H9 (cell line): ENCODE measurements around the gene EFNA3. TPM values are rescaled to one million over a fixed set of nuclear protein-coding genes. Genes with fewer than 3 reads are reported as not detected.

Experiments used
- DNase-seq: peaks from one replicate; pipeline ENCODE4 v3.0.0-alpha.2; 2017
- H2AFZ ChIP-seq: one replicate; pipeline ENCODE4 v1.6.1; 2013; ENCODE audit warnings: mild to moderate bottlenecking, low read length, control low read depth, moderate library complexity
- H2AK5ac ChIP-seq: 2 replicates; pipeline ENCODE4 v1.6.1; 2013; ENCODE audit warnings: low read length, control low read depth, mixed read lengths; ENCODE audit not compliant: insufficient read length
- H2BK120ac ChIP-seq: one replicate; pipeline ENCODE4 v1.6.1; 2013; ENCODE audit warnings: low read depth, mild to moderate bottlenecking, low read length, control low read depth, inconsistent platforms; ENCODE audit not compliant: poor library complexity, severe bottlenecking
- H2BK12ac ChIP-seq: 2 replicates; pipeline ENCODE4 v1.6.1; 2013; ENCODE audit warnings: low read length, control low read depth, mixed read lengths, low read depth; ENCODE audit not compliant: insufficient read length
- H2BK15ac ChIP-seq: 2 replicates; pipeline ENCODE4 v1.6.1; 2013; ENCODE audit warnings: low read depth, low read length, control low read depth
- H2BK20ac ChIP-seq: one replicate; pipeline ENCODE4 v1.6.1; 2013; ENCODE audit warnings: low read depth, mild to moderate bottlenecking, low read length, control low read depth, inconsistent platforms; ENCODE audit not compliant: poor library complexity, severe bottlenecking
- H2BK5ac ChIP-seq: 2 replicates; pipeline ENCODE4 v1.6.1; 2013; ENCODE audit warnings: low read length, control low read depth, mixed read lengths; ENCODE audit not compliant: insufficient read length
- H3K14ac ChIP-seq: 2 replicates; pipeline ENCODE4 v1.6.1; 2013; ENCODE audit warnings: low read length, control low read depth; ENCODE audit not compliant: insufficient read depth
- H3K18ac ChIP-seq: 2 replicates; pipeline ENCODE4 v1.6.1; 2013; ENCODE audit warnings: low read depth, mild to moderate bottlenecking, mixed read lengths, low read length, control low read depth; ENCODE audit not compliant: insufficient read length
- H3K23ac ChIP-seq: 2 replicates; pipeline ENCODE4 v1.6.1; 2013; ENCODE audit warnings: low read length, control low read depth, mixed read lengths, low read depth; ENCODE audit not compliant: insufficient read length
- H3K23me2 ChIP-seq: 2 replicates; pipeline ENCODE4 v1.6.1; 2013; ENCODE audit warnings: low read depth, mild to moderate bottlenecking, mixed read lengths, low read length, control low read depth; ENCODE audit not compliant: insufficient read length, poor library complexity, severe bottlenecking
- H3K27ac ChIP-seq: 2 replicates; pipeline ENCODE4 v1.5.1; 2013; ENCODE audit warnings: low read length, control low read depth, mixed read lengths, low read depth; ENCODE audit not compliant: insufficient read length
- H3K27me3 ChIP-seq: 2 replicates; pipeline ENCODE4 v1.6.1; 2013; ENCODE audit warnings: low read length, control low read depth, inconsistent platforms; ENCODE audit not compliant: insufficient read depth
- H3K4ac ChIP-seq: 2 replicates; pipeline ENCODE4 v1.6.1; 2013; ENCODE audit warnings: low read depth, mild to moderate bottlenecking, control low read depth, inconsistent platforms, low read length, moderate library complexity
- H3K4me1 ChIP-seq: 2 replicates; pipeline ENCODE4 v1.6.1; 2013; ENCODE audit warnings: low read length, control low read depth, inconsistent platforms; ENCODE audit not compliant: insufficient read depth
- H3K4me2 ChIP-seq: 2 replicates; pipeline ENCODE4 v1.6.1; 2013; ENCODE audit warnings: low read length, control low read depth, mixed read lengths; ENCODE audit not compliant: insufficient read length, insufficient read depth
- H3K56ac ChIP-seq: 2 replicates; pipeline ENCODE4 v1.6.1; 2013; ENCODE audit warnings: low read depth, mild to moderate bottlenecking, mixed read lengths, low read length, control low read depth; ENCODE audit not compliant: insufficient read length
- H3K79me1 ChIP-seq: 2 replicates; pipeline ENCODE4 v1.6.1; 2013; ENCODE audit warnings: low read depth, mild to moderate bottlenecking, moderate library complexity, low read length, control low read depth, inconsistent platforms; ENCODE audit not compliant: insufficient read depth, poor library complexity, severe bottlenecking
- H3K79me2 ChIP-seq: 2 replicates; pipeline ENCODE4 v1.6.1; 2013; ENCODE audit warnings: low read length, control low read depth, inconsistent platforms; ENCODE audit not compliant: insufficient read depth
- H3K9ac ChIP-seq: 2 replicates; pipeline ENCODE4 v1.6.1; 2013; ENCODE audit warnings: low read length, control low read depth, mixed read lengths; ENCODE audit not compliant: insufficient read length; ENCODE audit errors: extremely low read depth
- H3K9me3 ChIP-seq: one replicate; pipeline ENCODE4 v1.6.1; 2013; ENCODE audit warnings: low read depth, low read length, inconsistent platforms; ENCODE audit not compliant: control insufficient read depth
- H3T11ph ChIP-seq: one replicate; pipeline ENCODE4 v1.6.1; 2013; ENCODE audit warnings: mild to moderate bottlenecking, low read length, control low read depth, inconsistent platforms
- H4K20me1 ChIP-seq: one replicate; pipeline ENCODE4 v1.6.1; 2013; ENCODE audit not compliant: control insufficient read depth, insufficient read length, insufficient read depth
- H4K5ac ChIP-seq: 2 replicates; pipeline ENCODE4 v1.6.1; 2013; ENCODE audit warnings: low read depth, mild to moderate bottlenecking, mixed read lengths, low read length, control low read depth; ENCODE audit not compliant: insufficient read length
- H4K8ac ChIP-seq: replicated peaks from 2 replicates; pipeline ENCODE4 v1.6.1; 2013; ENCODE audit warnings: low read length, control low read depth, mixed read lengths, low read depth; ENCODE audit not compliant: insufficient read length
- H4K91ac ChIP-seq: 2 replicates; pipeline ENCODE4 v1.6.1; 2013; ENCODE audit warnings: low read depth, mild to moderate bottlenecking, moderate library complexity, mixed read lengths, low read length, control low read depth; ENCODE audit not compliant: insufficient read length
- H3K27ac Mint-ChIP-seq, 3 experiments: 2 replicates in 2 of 3; 3 replicates in 1 of 3; pipeline ENCODE4 v1.8.0; 2020 to 2021; ENCODE audit warnings: mixed read lengths in 3 of 3, mild to moderate bottlenecking in 1 of 3, moderate library complexity in 1 of 3
- H3K27me3 Mint-ChIP-seq: 2 replicates; pipeline ENCODE4 v1.8.0; 2021; ENCODE audit warnings: low read depth, mild to moderate bottlenecking, moderate library complexity, mixed read lengths
- H3K36me3 Mint-ChIP-seq, 3 experiments: 2 replicates in 2 of 3; 3 replicates in 1 of 3; pipeline ENCODE4 v1.8.0; 2020 to 2021; ENCODE audit warnings: low read depth in 3 of 3, mixed read lengths in 3 of 3; ENCODE audit not compliant: insufficient read depth in 1 of 3
- H3K4me1 Mint-ChIP-seq, 2 experiments: 2 replicates each; pipeline ENCODE4 v1.8.0; 2020; ENCODE audit warnings: mixed read lengths in 2 of 2
- H3K4me3 Mint-ChIP-seq, 2 experiments: 2 replicates in 1 of 2; 3 replicates in 1 of 2; pipeline ENCODE4 v1.8.0; 2020 to 2021; ENCODE audit warnings: mild to moderate bottlenecking in 2 of 2, mixed read lengths in 2 of 2, moderate library complexity in 1 of 2
- H3K9me3 Mint-ChIP-seq, 2 experiments: 2 replicates in 1 of 2; 3 replicates in 1 of 2; pipeline ENCODE4 v1.8.0; 2020; ENCODE audit warnings: mild to moderate bottlenecking in 2 of 2, mixed read lengths in 2 of 2, moderate library complexity in 1 of 2
- WGBS: extraction: QIAGEN DNeasy Blood & Tissue Kit; methylation state at CpG from one replicate; pipeline ENCODE4 v1.1.7; 2013; ENCODE audit warnings: missing lambda C conversion rate, low lambda C conversion rate, mixed read lengths; ENCODE audit not compliant: insufficient read length; ENCODE audit errors: extremely low coverage; 5-methylcytosine and 5-hydroxymethylcytosine counted together
- total RNA-seq: library from RNA; stranded (reverse); gene quantifications from 2 replicates; pipeline ENCODE4 v1.2.1, GENCODE V29; 2021
- TF ChIP-seq, protein P1 (sequence below): fragments of 200-600 bp; sonication (generic); conservative IDR thresholded peaks from 3 replicates; pipeline ENCODE4 v1.8.0; 2021; ENCODE audit warnings: antibody characterized with exemption, mild to moderate bottlenecking

Gene EFNA3
- total RNA-seq, 1 experiment from 2014 or later = 3.9 TPM

DNA sequence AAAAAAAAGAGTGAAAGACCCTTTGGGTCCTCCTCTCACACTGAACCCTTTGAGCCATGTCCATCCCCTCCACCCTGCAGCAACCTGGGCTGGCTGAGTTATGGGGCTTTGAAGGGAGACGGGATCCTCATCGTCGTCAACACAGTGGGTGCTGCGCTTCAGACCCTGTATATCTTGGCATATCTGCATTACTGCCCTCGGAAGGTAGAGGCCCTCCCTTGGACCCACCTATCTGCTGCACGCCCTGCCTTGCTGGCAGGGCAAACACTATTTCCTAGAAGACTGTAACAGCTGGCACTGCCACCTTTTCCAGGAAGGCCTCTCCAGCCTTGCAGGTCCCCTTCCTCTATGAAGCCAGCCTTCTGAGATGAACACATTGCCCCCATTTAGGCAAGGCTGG, 58.1 kb downstream of the EFNA3 start:
- Histone ChIP-seq H3T11ph (no peak overlapping the region), H3K4me2 (peak overlapping the region; percentile 97), H3K79me1 (no peaks in the 10 kb centered on the region), H3K79me2 (0 out of 2 replicates have a peak, but pooled peaks cover 3% of the 10 kb centered on the region), H4K8ac (no peak overlapping the region), H3K23ac (no peak overlapping the region), H3K4ac (no peak overlapping the region), H3K23me2 (peaks cover 23% of the 10 kb centered on the region), H2AK5ac (no peak overlapping the region), H2BK15ac (no peak overlapping the region), H4K5ac (no peak overlapping the region), H3K56ac (no peak overlapping the region), H2BK120ac (no peak overlapping the region), H3K9ac (no peak overlapping the region), H2BK20ac (no peak overlapping the region), H3K27ac (no peak overlapping the region), H2BK5ac (no peak overlapping the region), H4K91ac (no peak overlapping the region), H3K18ac (no peak overlapping the region), H3K27me3 (no peaks in the 10 kb centered on the region), H2AFZ (no peak overlapping the region), H4K20me1 (no peaks in the 10 kb centered on the region), H3K4me1 (no peaks in the 10 kb centered on the region), H3K9me3 (no peaks in the 10 kb centered on the region), H3K14ac (no peak overlapping the region), H2BK12ac (no peak overlapping the region)
- TF ChIP-seq, protein P1, sequence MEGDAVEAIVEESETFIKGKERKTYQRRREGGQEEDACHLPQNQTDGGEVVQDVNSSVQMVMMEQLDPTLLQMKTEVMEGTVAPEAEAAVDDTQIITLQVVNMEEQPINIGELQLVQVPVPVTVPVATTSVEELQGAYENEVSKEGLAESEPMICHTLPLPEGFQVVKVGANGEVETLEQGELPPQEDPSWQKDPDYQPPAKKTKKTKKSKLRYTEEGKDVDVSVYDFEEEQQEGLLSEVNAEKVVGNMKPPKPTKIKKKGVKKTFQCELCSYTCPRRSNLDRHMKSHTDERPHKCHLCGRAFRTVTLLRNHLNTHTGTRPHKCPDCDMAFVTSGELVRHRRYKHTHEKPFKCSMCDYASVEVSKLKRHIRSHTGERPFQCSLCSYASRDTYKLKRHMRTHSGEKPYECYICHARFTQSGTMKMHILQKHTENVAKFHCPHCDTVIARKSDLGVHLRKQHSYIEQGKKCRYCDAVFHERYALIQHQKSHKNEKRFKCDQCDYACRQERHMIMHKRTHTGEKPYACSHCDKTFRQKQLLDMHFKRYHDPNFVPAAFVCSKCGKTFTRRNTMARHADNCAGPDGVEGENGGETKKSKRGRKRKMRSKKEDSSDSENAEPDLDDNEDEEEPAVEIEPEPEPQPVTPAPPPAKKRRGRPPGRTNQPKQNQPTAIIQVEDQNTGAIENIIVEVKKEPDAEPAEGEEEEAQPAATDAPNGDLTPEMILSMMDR = no peak
- H3K27ac Mint-ChIP-seq = peak overlapping the region in 1 of 3 experiments; percentile 98; a peak in 1 of 7 replicates
- WGBS = no CpG with 5 or more reads among the region's 6 CpGs
- H3K4me3 Mint-ChIP-seq = peak overlapping the region; percentile 93
- H3K27me3 Mint-ChIP-seq = peaks cover 17% of the 10 kb centered on the region
- H3K9me3 Mint-ChIP-seq = no peaks in the 10 kb centered on the region
- peaks cover 22 to 23% of the 10 kb centered on the region in 2 experiments for H3K4me1 Mint-ChIP-seq
- DNase-seq = no peak
- H3K36me3 Mint-ChIP-seq = peaks cover 16 to 20% (median 20%) of the 10 kb centered on the region in 3 experiments

Other genes starting within 250 kb of the EFNA3 start
- gene KCNN3, start 208.6 kb upstream of the EFNA3 start, total RNA-seq = 0.83 TPM in 2 replicates
- 26.3 and 30.2 TPM in 2 replicates for gene PMVK, start 142.1 kb upstream of the EFNA3 start, total RNA-seq
- gene PBXIP1, start 122.7 kb upstream of the EFNA3 start, total RNA-seq = 21.6 and 22.5 TPM in 2 replicates
- 38.7 and 39.5 TPM in 2 replicates for gene PYGO2, start 117.1 kb upstream of the EFNA3 start, total RNA-seq
- 168 and 173 TPM in 2 replicates for gene SHC1, start 108.1 kb upstream of the EFNA3 start, total RNA-seq
- 279 and 283 TPM in 2 replicates for gene CKS1B, start 104.2 kb upstream of the EFNA3 start, total RNA-seq
- 97.0 and 102 TPM in 2 replicates for gene FLAD1, start 95.5 kb upstream of the EFNA3 start, total RNA-seq
- 1.4 and 2.8 TPM in 2 replicates for gene LENEP, start 85.3 kb upstream of the EFNA3 start, total RNA-seq
- gene ZBTB7B, start 76.0 kb upstream of the EFNA3 start, total RNA-seq = 33.5 and 38.3 TPM in 2 replicates
- 0.35 and 0.44 TPM in 2 replicates for gene DCST2, start 45.1 kb upstream of the EFNA3 start, total RNA-seq
- not detected in 2 replicates for gene DCST1, start 45.0 kb upstream of the EFNA3 start, total RNA-seq
- 29.6 and 30.6 TPM in 2 replicates for gene ADAM15, start 27.5 kb upstream of the EFNA3 start, total RNA-seq
- 11.7 and 11.8 TPM in 2 replicates for gene EFNA4, start 15.1 kb upstream of the EFNA3 start, total RNA-seq
- 1.4 and 1.9 TPM in 2 replicates for gene EFNA1, start 49.0 kb downstream of the EFNA3 start, total RNA-seq
- gene SLC50A1, start 57.0 kb downstream of the EFNA3 start, total RNA-seq = 24.9 and 26.0 TPM in 2 replicates
- 47.4 and 48.5 TPM in 2 replicates for gene DPM3, start 61.7 kb downstream of the EFNA3 start, total RNA-seq
- 149 and 152 TPM in 2 replicates for gene KRTCAP2, start 94.5 kb downstream of the EFNA3 start, total RNA-seq
- gene TRIM46, start 95.0 kb downstream of the EFNA3 start, total RNA-seq = 16.5 and 18.4 TPM in 2 replicates
- 5.0 and 5.9 TPM in 2 replicates for gene THBS3, start 129.1 kb downstream of the EFNA3 start, total RNA-seq
- gene MTX1, start 129.9 kb downstream of the EFNA3 start, total RNA-seq = 43.6 and 45.0 TPM in 2 replicates
- 40.8 and 41.0 TPM in 2 replicates for gene ENTREP3, start 176.6 kb downstream of the EFNA3 start, total RNA-seq
- gene SCAMP3, start 183.5 kb downstream of the EFNA3 start, total RNA-seq = 52.5 and 54.0 TPM in 2 replicates
- gene CLK2, start 194.7 kb downstream of the EFNA3 start, total RNA-seq = 77.5 and 81.5 TPM in 2 replicates
- gene HCN3, start 198.6 kb downstream of the EFNA3 start, total RNA-seq = 4.7 and 5.4 TPM in 2 replicates
- gene PKLR, start 222.6 kb downstream of the EFNA3 start, total RNA-seq = 0.13 TPM in 1 of 2 replicates, not detected in the other
- 271 and 273 TPM in 2 replicates for gene FDPS, start 230.0 kb downstream of the EFNA3 start, total RNA-seq
- gene RUSC1, start 242.1 kb downstream of the EFNA3 start, total RNA-seq = 66.9 and 70.8 TPM in 2 replicates